Stimulated activated CD8-positive, alpha-beta memory T cell treated with anti-CD3 and anti-CD28 coated beads, Interleukin-15, amount 100 ng/mL, for 4 hours (primary cell): ENCODE results near the gene BCAT1.
"Not testable (repeated sequence)": the region's sequence is repeated elsewhere in the genome, so short reads cannot be mapped to it uniquely, and the experiment has no call there.

Experiments used
- DNase-seq, 2 donors: peaks; one replicate each; pipeline ENCODE4 v3.0.0-alpha.2; 2020; ENCODE audit warnings: low read depth in 2 of 2

BCAT1 gene

DNA sequence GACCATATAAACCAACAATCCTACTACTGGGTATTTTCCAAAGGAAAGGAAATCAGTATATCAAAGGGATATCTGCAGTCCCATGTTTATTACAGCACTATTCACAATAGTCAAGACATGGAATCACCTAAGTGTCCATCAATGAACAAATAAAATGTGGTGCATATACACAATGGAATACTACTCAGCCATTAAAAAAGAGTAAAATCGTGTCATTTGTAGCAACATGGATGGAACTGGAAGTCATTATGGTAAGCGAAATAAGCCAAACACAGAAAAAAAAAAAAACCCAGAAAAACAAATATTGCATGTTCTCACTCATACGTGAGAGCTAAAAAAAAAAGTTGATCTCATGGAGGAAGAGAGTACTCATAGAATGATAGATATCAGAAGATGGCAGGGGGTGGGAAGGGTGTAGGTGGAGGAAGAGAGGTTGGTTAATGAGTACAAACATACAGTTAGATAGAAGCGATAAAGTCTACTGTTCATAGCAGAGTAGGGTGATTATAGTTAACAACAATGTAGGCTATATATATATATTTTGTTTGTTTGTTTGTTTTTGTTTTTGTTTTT lies 49.3 kb downstream of the BCAT1 start:
- no peak for DNase-seq

DNA sequence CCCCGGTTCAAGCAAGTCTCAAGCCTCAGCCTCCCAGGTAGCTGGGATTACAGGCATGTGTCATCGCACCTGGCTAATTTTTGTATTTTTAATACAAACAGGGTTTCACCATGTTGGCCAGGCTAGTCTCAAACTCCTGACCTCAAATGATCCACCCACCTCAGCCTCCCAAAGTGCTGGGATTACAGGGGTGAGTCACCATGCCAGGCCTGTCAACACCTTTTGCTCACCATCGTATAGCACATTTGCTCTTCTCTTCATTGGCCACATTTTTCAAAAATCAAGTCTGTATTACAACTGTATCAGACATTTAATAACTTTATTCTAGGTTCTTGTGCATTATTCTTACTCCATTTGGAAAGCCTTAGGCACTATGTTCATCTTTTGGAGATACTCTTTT lies 50.3 kb downstream of the BCAT1 start:
- DNase-seq, result no peak

DNA sequence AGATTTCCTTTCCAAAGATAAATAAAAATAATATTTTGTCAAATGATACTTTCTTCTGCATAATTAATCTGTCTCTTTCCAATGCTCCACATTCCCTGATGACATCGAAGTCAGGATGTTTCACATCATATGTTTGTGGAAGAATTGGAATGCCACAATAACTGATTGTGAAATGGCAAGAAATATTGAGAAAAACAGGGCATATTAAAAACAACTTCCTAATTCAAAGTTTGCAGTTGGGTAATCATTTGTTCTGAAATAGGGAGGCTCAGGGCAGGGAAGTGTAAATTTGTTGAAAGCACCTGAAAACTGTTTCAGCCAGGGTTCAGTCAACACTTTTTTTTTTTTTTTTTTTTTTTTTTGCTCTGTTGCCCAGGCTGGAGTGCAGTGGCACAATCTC lies 50.7 kb downstream of the BCAT1 start:
- no peak for DNase-seq

DNA sequence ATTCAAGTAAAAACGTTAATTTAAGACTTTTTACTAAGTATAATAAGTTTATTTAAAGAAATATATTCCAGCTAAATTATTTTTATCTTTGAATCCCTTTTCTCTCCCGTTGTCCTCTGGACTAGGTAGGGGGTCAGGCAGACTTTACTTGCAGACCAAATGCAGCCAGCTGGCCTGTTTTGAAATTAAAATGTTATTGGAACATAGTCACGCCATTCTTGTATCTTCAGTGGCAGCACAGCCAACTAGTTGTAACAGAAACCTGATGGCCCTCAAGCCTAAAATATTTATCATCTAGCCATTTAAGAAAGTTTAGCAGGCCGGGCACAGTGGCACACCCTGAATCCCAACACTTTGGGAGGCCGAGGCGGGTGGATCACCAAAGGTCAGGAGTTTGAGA lies 52.7 kb downstream of the BCAT1 start:
- no peak for DNase-seq

DNA sequence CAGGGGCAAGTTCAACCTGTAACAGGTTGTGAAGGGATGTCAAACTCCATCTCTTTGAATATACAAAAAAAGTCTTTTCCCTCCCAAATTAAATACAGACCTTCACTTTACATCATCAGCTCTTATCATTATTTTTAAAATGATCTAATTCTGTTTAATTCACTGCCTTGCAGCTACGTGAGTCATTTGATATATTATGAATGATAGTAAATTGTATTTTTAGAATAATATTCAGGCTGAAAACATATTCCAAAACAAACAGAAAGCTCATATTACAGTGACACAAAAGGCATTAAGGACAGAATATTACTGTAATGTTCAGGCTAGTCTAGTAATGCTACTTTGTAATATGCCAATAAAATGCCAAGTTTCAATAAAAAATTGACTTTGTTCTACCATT lies 53.3 kb downstream of the BCAT1 start:
- no peak for DNase-seq

DNA sequence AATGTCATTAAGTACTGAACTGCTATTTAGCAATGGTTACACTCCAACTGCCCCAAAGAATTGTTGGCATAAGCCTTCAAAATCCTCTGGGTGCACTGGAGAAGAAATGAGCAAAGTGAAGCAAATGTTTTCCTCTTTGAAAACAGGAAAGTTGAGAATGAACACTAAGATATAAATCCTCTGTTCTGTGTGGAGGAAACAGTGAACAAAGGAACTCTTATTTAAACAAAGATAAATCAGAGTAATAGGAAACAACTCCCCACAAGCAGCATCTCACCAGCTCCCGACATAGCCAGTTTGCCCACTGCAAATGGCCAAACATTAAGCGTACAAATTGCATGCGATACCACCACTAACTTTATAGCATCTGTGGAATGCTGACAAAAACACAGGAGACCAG lies 54.0 kb downstream of the BCAT1 start:
- DNase-seq, result no peak

DNA sequence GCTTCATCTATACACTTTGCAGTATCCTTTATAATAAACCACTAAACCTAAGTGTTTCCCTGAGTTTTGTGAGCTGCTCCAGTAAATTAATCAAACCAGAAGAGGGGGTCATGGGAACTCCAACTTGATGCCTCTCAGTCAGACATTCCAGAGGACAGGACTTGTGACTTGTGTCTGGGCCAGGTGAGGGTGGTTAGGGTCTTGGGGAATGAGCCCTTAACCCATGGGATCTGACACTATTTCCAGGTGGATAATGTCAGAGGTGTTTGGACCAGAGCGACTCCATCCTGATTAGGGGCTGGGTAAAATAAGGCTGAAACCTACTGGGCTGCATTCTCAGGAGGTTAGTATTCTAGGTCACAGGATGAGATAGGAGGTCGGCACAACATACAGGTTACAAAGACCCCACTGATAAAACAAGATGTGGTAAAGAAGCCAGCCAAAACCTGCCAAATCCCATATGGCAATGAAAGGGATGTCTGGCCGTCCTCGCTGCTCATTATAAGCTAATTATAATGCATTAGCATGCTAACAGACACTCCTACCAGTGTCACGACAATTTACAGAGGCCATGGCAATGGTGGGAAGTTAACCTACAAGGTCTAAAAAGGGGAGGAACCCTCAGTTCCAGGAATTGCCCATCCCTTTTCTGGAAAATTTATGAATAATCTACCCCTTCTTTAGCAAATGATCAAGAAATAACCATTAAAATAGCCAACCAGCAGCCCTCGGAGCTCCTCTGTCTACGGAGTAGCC lies 58.7 kb downstream of the BCAT1 start:
- DNase-seq, result no peak

DNA sequence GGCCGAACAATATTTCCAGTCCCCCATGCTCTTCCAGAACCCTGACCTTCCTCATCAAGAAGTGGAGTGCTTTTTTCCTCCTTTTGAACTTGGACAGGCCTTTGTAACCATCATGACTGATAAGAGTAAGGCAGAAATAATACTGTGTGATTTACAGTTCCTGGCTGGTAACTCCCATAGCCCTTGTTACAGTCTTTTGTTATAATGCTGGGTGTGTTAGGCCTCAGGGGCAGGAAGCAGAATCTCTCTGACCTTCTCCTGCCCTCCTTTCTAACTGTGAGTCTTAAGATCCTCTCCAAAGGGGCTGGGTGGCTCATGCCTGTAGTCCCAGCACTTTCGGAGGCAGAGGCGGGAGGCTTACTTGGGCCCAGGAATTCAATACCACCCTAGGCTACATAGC lies 59.5 kb downstream of the BCAT1 start:
- no peak for DNase-seq

DNA sequence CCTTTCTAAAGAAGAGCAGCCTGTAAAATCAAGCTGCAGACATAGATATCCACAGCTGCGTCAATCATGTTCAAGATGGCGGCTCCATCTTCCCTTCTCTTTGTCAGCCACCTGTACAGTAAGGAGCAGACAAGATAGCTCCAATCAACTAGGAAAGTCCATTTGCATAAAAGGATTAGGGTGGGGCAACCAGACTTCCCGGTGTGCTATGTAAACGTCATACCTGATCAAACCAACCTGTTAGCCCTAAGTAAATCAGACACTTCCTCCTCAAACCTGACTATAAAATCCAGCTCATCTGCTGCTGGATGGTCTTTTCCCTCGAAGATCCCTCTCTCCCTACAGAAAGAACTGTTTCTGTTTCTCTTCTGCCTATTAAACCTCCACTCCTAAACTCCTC lies 60.1 kb downstream of the BCAT1 start:
- DNase-seq, result no peak

DNA sequence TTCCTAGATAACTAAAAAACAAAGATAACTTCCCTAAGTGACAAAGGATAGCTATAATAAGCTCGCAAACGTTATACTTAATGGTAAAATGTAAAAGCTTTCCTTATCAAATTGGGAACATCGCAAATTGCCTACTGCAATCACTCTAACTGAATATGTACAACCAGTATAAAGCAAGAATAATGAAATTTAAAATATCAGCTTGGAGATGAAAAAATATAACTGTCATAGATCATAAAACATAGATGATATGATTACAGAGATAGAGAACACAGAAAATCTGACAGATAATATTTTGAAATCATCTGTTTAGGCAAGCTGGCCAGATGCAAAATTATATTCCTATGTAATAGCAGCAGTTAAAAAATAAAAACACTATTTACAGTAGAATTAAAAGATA lies 64.0 kb downstream of the BCAT1 start:
- DNase-seq, result no peak

DNA sequence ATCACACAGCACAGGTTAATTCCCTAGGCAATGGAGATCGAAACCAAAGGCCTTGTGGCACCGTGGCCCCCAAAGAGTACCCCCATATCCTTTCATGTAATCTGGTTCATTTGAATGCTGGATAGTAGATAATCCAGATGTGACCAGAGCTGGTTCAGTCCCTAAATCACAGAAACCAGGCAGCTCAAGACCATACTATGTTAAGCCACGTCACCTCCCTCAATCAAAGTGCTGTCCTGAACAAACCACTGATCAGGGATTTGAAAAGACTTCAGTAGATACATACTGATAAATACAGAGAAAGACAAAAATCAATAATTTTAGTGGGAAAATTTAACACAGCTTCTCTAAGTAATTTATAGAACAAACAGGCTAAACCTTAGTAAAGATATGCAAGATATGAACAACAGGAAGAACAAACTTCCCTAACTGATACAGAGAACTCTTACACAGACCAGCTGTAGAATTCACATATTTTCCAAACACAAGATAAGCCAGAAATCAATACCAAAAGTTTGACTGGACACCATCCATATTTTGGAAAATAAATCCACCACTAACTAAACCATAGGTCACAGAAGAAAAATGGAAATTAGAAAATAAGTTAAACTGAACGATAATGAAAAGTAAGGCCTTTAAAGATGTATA lies 67.1 kb downstream of the BCAT1 start:
- DNase-seq, result no peak

DNA sequence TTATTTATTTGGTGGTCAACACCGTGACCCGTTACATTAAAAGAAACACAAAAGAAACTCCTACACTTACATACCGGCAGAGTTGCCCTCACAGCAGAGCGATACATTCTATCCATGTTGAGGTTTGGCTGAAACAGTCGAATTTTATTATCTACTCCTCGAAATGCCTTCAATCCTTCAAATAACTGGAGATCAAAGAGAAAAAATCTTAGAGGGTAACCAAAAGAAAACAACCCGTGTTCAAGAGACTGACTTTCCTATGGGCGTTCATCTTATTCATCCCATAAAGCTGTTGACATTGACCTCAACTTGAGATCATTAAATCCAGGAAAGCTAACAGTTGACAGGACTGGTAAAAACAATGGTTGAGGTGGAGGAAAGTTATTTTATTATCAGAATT lies 67.7 kb downstream of the BCAT1 start:
- no peak for DNase-seq

DNA sequence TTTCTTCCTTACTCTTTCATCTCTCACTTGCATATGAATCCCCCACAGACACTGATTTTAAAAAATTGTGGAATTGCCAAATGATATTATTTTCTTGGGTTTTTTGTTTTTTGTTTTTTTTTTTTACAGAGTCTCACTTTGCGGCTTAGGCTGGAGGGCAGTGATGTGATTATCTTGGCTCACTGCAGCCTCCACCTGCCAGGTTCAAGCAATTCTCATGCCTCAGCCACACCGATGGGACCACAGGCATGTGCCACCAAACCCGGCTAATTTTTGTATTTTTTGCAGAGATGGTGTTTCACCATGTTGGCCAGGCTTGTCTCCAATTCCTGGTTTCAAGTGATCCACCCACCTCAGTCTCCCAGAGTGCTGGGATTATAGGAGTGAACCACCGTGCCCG lies 68.2 kb downstream of the BCAT1 start:
- DNase-seq, result no peak

DNA sequence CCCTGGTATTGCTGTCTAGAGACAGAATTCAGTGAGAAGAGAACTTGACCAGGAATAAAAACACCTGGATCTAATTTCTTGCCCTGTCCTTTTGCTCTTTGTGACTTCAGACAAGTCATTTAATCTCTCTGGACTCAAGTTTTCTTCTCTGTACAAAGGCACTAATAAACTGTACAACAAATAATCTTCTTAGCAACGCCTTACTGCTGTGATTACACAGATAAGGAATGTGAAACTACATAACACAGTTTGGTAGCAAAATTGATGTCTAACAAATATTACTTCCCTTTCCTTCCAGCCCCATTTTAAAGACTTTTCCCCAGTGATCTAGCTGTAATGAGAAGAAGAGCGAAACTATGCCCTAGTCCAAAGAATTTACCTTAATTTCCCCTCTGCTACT lies 69.3 kb downstream of the BCAT1 start:
- DNase-seq, result no peak

DNA sequence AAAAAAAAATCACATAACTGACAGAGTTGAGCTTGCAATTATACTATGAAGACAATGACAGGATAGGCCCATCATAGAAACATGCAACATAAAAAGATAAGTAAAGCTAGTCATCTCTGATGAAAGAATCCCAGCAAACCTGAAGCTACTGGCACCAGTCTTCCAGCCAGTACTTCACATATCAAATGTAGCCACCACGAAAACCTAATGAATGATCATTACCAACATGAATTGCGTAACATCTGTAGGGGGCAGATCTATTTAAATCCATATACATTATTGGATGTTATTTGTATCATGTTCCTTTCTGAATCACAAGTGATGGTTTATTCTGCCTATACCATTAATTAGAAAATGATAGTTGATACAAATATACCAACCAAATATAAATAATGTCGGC lies 73.9 kb downstream of the BCAT1 start:
- no peak for DNase-seq

DNA sequence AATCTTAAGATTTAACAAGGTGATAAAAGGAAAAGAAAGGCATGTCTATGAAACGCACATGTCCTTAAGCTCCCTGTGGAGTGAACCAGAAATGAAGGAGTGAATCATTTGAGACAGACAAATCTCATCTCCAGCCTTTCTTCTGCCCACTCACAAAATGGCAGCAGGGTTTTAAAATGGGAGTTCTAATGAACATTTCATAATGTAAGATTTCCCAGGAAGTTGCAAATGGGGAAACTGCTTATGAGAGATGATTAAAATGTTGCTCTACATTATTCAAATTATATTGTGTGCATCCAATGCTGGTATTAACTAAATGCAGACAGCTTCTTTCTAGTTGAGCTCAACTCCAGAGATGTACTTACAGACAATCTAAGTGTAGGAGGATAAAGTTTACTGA lies 76.7 kb downstream of the BCAT1 start:
- DNase-seq, result no peak

DNA sequence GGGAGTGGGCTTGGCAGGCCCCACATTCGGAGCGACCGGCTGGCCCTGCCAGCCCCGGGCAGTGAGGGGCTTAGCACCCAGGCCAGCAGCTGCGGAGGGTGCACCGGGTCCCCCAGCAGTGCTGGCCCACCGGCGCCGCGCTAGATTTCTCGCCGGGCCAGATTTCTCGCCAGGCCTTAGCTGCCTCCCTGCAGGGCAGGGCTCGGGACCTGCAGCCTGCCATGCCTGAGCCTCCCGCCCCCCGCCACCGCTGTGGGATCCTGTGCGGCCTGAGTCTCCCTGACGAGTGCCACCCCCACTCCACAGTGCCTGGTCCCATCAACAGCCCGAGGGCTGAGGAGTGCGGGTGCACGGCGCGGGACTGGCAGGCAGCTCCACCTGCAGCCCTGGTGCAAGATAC lies 82.8 kb downstream of the BCAT1 start:
- DNase-seq, result not testable (repeated sequence)

DNA sequence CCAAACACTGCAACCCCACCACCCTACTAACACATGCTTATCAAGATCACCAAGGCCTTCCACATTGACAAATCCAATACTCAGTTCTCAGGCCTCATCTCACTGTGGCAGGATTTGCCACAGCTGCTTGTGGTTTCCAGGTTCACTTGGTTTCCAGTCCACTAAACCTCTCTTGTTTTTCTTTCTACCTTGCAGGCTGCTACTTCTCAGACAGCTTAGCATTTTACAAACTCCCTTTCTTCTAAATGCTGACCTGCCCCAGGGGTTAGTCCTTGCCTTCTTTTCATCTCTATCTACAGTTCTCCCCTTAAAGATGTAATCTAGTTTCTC lies 84.1 kb downstream of the BCAT1 start:
- DNase-seq, result no peak

DNA sequence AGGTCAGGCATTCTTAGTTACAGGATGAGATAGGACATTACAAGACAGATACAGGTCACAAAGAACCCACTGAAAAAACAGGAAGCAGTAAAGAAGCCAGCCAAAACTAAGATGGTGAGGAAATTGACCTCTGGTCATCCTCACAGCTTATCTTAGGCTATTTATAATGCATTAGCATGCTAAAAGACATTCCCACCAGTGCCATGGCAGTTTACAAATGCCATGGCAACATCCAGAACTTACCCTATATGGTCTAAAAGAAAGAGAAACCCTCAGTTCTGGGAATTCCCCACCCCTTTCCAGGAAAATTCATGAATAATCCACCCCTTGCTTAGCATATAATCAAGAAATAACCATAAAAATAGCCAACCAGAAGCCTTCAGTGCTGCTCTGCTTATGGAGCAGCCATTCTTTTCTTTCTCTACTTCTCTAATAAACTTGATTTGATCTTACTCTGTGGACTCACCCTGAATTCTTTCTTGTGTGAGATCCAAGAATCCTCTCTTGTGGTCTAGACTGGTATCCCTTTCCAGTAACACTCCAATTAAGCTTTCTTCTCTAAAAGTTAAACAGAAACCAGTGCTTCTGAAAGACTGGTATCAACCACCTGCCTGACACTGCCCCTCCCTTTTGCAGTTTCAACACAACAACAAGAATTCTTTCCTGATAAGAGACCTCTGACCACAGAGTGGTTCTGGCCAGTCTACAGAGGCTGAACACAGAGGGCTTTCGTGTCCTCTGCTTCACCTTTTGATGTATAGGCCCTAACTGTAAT lies 86.9 kb downstream of the BCAT1 start:
- DNase-seq, result no peak

DNA sequence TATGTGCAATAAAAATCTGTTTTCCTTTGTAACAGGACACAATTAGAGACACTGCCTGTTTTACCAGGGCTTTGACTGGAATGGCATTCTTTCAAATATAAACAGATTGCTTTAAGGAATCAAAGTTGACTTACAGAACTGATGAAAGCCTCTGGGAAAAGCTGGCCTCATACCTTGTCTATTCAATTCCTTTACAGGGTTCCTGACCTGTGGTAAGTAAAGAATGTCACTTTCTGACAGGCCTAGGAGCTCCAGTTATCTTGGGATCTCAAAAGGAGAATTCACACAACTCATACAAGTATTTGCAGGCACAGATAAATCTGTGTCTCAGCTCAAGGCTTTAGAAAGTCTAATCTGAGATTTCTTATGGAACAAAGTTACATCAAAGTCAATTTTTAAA lies 88.4 kb downstream of the BCAT1 start:
- DNase-seq, result no peak

DNA sequence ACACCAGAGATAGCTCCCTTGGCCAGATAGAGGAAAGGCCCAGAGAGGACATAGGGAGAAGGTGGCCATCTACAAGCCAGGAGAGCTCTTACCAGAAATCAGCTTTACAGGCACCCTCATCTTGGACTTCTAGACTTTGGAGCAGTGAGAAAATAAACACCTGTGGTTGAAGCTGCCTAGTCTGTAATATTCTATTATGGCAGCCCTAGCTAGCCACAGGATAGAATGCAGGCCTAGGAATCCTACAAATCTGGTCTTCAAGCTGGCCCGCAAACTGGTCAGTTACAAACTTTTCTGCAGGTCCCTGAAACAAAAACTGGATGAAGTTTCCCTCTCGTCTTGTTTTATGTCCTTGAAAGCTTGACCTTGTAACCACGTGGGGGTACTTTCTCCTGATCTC lies 92.4 kb downstream of the BCAT1 start:
- no peak for DNase-seq

DNA sequence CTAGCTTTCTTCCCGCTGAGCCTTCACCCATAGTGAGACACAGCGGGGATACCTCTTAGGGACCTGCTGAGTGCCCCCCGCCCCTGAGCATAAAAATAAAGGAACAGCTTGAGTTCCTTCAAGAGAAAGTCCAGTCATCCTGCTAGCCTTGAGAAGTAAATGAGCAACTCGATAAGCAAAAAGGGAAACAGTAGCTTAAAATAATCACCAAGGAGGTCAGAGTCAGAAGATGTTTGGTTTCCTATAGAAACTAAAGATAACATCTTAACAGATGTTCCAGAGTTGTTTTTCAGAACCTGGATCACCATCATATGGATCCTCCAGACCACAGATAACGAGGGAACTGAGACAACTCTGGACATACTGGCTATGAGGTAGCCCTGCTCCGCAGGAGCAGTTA lies 94.0 kb downstream of the BCAT1 start:
- DNase-seq, result no peak

DNA sequence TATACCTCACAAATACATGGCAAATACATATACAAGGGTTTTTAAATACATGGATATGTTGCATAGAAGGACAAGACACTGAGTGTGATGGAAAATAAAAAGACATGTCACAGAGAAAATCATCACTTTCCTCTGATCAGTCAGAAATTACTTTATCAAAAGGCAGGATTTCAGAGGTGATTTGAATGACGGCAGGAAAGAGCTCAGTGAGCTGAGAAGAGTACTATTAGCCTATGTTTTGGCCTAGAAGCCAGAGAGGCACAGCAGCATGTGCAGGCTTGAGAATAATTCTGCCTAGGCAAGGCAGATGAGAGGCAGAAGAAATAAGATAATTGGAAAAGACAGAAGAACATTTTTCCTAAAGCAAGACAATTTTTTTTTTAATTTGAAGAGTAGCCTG lies 94.9 kb downstream of the BCAT1 start:
- no peak for DNase-seq
